Stimulated activated CD8-positive, alpha-beta memory T cell treated with anti-CD3 and anti-CD28 coated beads, Interleukin-2, amount 100 ng/mL, for 48 hours (primary cell): ENCODE data around the gene SPANXN4.

Source experiments
- DNase-seq, 2 donors: peaks; one replicate each; pipeline ENCODE4 v3.0.0-alpha.2; 2020; ENCODE audit warnings: low read depth in 2 of 2

The SPANXN4 gene

GRCh38 chrX:143025628-143026027, at the start of gene SPANXN4:
TSS of gene SPANXN4 (plus strand) at chrX:143025928. CDS start at chrX:143026015, 87 bp downstream.
- DNase-seq = no peak

- DNase-seq = no peak
These were observed 48.4 kb upstream of the SPANXN4 start for GRCh38 chrX:142977128-142977914.

- DNase-seq = no peak
These were observed 47.5 kb upstream of the SPANXN4 start for GRCh38 chrX:142978130-142978684.

- DNase-seq = no peak
These were observed 43.0 kb upstream of the SPANXN4 start for GRCh38 chrX:142982679-142983078.

- DNase-seq = no peak
These were observed 30.7 kb upstream of the SPANXN4 start for GRCh38 chrX:142994988-142995387.

- no peak for DNase-seq
These were observed 27.1 kb upstream of the SPANXN4 start for GRCh38 chrX:142998447-142999198.

- no peak for DNase-seq
These were observed 26.5 kb upstream of the SPANXN4 start for GRCh38 chrX:142999199-142999701.

- no peak for DNase-seq
These were observed 23.5 kb upstream of the SPANXN4 start for GRCh38 chrX:143002206-143002605.

- no peak for DNase-seq
These were observed 8.5 kb upstream of the SPANXN4 start for GRCh38 chrX:143017272-143017671.

- DNase-seq = no peak
These were observed 1.5 kb downstream of the SPANXN4 start for GRCh38 chrX:143027275-143027674.

- no peak for DNase-seq
These were observed 21.8 kb downstream of the SPANXN4 start for GRCh38 chrX:143047511-143047910.

- DNase-seq = no peak
These were observed 32.4 kb downstream of the SPANXN4 start for GRCh38 chrX:143058120-143058519.

- DNase-seq = no peak
These were observed 55.5 kb downstream of the SPANXN4 start for GRCh38 chrX:143081231-143081630.

- no peak for DNase-seq
These were observed 56.8 kb downstream of the SPANXN4 start for GRCh38 chrX:143082537-143082936.
